Myocyte (in vitro differentiated cells): Measurements from ENCODE around the gene PRKN. TPM values are rescaled to one million over a fixed set of nuclear protein-coding genes. Genes with fewer than 3 reads are reported as not detected.

Experiments used
- DNase-seq: peaks from one replicate; pipeline ENCODE4 v3.0.0-alpha.2; 2012; ENCODE audit warnings: low read depth
- total RNA-seq: library from RNA; depleted of rRNA; stranded (reverse); fragments of >200 nt; gene quantifications from 2 replicates; pipeline ENCODE4 v1.2.3, GENCODE V29; 2014

The PRKN gene
- total RNA-seq, 1 donor from 2014 or later: 8.9 TPM

GRCh38 chr6:161438430-161439030, 1289.0 kb downstream of the PRKN start:
- DNase-seq: no peak

GRCh38 chr6:161437851-161438250, 1289.7 kb downstream of the PRKN start:
- no peak for DNase-seq

GRCh38 chr6:161436106-161436876, 1291.3 kb downstream of the PRKN start:
- no peak for DNase-seq

DNA sequence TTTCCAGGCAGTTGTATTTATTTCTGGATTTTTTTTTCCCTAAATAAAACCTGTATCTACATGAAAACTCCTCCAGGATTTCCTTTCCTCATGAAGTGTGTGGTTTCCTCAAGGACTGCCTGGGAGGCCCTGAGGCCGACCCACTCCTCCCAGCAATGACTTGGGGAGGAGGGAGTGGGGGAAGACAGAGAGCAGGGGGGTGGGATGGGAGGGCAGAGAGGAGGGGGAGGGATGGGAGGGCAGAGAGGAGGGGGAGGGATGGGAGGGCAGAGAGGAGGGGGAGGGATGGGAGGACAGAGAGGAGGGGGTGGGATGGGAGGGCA, 1291.9 kb downstream of the PRKN start:
- DNase-seq: no peak

- DNase-seq: peak; percentile 71
These were observed 1292.4 kb downstream of the PRKN start for GRCh38 chr6:161434921-161435747.

DNA sequence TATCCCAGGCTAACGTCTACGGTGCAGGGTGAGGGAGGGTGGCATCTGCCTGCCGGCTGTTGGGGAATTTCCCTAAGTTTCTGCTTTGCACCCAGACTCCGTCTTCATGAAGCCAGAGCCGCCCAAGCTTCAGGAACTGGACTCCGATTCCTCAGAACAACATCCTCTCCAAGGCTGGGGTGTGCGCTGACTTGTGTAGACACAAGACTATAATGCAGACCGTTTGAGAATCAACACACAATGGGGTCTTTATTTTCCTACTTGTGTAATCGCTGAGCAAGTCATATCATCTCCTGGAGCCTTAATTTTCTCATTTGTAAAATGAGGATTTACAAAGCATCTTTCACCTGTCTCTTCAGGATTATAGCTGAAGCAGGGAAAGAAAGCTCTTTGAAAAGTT, 1293.2 kb downstream of the PRKN start:
- peak; percentile 27 for DNase-seq

DNA sequence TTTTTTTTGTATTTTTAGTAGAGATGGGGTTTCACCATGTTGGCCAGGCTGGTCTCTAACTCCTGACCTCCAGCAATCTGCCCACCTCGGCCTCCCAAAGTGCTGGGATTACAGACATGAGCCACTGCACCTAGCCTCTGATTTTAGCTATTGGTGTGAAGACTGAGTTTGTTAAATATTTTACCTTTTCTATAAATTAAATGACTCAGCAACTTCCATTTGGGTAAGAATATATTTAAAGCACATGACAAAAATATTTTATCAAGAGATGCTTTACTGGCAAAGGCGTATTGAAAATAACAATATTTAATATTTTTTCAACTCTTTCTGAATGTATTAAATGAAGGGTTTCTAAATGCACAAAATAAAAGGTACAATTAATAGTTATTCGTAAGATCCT, 1295.0 kb downstream of the PRKN start:
- no peak for DNase-seq

GRCh38 chr6:161429921-161430490, 1297.6 kb downstream of the PRKN start:
- no peak for DNase-seq

DNA sequence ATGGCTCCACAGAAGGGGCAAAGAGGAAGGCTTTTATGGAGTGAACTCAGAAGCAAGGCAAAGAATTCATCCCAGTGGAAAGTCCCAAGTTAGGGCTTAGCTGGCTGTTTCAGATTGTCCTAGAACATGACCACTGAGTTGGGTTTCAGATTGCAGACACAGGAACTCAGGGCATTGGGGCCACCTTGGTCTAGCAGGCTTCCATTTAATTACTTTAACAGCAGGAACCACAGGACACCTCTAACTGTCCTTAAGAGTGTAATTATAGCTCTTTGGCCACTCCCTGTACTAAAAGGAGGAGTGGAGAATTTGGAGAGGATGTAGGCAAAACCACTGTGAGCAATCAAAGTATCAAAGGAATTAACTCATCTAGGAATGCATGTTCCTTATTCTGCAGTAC, 1303.1 kb downstream of the PRKN start:
- DNase-seq: peak; percentile 80

DNA sequence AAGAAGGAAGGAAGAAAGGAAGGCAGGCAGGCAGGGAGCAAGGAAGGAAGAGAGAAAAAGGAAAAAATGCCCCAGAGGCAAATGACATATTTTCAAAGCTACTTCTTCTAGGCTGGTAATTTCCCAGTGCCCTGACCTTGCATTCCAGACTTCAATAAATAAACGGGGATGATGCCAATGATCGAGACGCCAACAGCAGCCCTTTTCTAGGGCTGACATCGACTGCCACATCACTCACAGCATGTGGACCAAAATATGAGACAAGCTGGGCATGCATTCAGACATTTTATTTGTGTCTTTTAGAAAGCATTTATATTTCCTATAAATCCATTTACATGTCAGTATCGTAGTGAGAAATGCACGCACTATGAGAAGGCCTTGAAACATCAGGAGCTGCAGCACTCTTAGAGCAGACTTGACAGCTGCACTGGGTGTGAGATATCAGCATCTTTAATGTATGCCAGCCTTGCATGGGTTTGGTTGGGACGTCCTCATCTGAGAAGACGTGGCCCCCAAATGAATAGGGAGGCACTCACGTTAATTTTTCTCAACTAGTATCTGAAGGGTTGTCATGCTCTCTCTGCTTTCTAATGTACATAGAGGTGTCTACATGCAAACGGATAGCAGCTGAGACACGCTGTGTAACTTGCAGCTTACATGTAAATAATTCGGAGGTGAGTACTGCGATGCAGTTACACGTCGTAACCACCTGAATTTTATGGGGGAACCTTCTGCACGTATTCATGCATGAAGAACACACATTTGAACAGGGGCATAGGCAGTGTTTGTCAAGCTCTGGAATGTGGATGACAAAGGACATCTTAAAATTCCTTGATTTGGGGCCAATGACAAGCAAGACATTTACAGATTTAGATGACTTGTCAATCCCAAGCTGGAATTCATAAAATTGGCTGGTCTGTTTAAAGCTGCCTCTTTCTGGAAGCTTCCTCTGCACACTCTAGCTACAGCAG, 1304.6 kb downstream of the PRKN start:
- no peak for DNase-seq

DNA sequence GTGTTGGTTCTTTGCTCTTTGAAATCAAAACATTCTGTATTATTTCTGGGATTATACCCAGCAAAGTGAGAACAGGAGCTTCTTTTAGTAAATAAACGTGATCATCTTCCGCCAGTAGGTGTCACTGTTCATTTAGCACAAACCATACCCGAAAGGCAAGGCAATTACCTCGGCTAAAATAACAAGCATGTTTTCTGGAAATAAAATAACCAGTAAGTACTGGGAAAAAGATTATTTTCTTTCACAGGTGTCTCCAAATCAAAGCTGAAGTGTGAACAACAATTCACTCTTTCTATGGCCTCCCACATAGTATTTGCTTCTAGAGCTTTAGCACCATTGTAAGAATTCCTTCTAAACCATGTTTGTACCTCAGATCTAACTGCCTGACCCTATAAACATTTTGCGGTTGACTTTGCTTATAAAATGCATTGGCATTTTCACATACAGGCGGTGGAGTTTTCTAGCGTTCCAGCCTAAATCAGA, 1309.1 kb downstream of the PRKN start:
- peak; percentile 92 for DNase-seq

DNA sequence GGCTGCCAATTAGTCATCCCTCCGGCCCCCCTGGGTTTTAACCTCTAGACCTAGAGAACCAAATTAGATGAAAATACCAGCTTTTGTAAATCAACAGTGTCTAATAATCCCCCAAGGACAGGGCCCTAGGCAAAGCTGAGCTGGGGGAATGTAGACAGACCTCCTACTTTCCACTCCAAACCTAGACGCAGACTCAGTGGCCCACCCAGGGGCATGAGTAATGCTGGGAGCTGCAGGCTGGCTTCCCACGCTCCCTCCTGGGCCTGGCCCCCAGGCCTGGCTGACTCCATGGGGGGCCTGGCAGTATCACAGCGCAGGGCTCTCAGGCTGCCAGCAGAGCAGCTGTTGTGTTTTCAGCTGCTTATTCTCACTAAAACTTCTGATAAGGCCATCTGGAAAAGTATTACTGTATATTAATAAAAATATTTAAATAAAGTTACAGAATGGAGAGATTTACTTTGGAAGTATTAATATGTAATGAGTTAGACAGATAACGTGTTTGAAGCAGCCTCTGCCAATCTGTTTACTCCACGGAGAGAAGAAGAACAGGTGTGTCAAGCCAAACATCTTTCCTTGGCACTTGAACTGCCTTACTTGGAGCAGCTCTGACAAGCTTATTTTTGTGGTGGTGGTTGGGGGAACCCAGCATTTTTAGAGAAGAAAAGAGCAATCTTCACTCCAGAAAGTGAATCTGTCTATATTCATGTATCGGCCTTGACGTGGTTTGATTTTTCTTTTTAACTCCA, 1309.7 kb downstream of the PRKN start:
- DNase-seq: peak; percentile 92

GRCh38 chr6:161415302-161415855, 1312.2 kb downstream of the PRKN start:
- no peak for DNase-seq

GRCh38 chr6:161414707-161415106, 1312.9 kb downstream of the PRKN start:
- DNase-seq: no peak

- no peak for DNase-seq
These were observed 1313.4 kb downstream of the PRKN start for GRCh38 chr6:161414180-161414579.

DNA sequence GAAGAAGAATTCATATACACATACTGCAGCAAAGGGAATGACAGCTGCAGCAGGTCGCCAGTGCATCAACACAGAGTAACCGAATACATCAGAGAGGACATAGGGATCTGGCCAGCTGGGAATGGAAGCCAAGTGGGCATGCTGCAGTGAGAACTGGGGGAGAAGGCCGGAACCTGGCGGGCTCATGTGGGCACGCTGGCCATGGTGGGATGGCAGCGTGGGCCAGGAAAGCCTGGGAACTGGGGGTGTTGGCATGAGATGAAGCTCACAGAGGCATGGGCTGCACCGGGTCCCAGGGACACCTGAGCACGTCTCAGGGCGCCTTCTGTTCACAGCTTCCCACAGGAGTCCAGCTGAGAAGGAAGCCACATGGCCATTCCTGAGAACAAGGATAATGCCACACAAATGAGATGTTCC, 1314.2 kb downstream of the PRKN start:
- peak; percentile 44 for DNase-seq

GRCh38 chr6:161412795-161413194, 1314.8 kb downstream of the PRKN start:
- no peak for DNase-seq

DNA sequence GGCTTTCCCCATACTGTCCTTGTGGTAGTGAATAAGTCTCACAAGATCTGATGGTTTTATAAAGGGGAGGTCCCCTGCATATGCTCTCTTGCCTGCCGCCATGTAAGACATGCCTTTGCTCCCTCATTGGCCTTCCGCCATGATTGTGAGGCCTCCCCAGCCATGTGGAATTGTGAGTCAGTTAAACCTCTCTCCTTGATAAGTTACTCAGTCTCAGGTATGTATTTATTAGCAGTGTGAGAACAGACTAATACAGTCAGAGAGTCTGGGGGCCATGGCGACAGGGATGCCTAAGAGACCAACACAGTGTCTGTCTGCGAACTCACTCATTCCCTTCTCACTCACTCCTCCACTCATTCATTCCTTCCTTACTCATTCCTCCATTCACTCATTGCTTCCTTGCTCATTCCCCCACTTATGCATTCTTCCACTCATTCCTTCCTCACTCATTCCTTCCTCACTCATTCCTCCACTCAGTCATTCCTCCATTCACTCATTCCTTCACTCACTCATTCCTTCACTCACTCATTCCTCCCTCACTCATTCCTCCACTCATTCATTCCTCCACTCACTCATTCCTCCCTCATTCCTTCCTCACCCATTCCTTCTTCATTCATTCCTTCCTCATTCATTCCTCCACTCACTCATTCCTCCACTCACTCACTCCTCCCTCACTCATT, 1316.2 kb downstream of the PRKN start:
- no peak for DNase-seq

DNA sequence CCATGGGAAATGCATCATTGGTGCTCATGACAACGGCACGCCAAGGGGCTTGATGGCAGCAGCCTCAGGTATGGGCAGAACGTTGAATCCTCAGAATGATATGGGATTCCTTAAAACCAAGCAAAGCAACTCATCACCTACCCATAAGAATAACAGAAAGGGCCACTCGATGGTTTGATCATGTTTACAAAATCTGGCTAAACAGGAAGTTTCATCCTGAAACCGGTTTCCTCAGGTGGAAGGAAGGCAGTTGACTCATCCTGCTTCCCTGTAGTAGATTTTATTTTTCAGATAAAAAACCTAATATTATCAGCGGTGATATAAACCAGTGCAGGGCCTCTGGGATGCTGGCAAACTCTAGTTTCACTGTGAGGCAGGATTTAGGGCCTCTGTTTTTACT, 1316.8 kb downstream of the PRKN start:
- DNase-seq: no peak
